Peyer's patch (tissue), 4 donors: ENCODE measurements around the gene CYSRT1.

Experiments used
- POLR2A ChIP-seq, 2 donors: fragments of 450-650 bp; IDR thresholded peaks; one replicate each; pipeline ENCODE4 v1.5.1; 2017; ENCODE audit warnings: antibody characterized with exemption in 2 of 2, mild to moderate bottlenecking in 2 of 2, moderate library complexity in 2 of 2
- TF ChIP-seq, protein P1 (sequence below), 6 experiments: fragments of 450-650 bp in 4 of 6; fragments of 200-600 bp in 2 of 6; sonication (generic) in 1 of 6; IDR thresholded peaks; one replicate each; pipeline ENCODE4 v1.5.1; 2017 to 2019; ENCODE audit warnings: antibody characterized with exemption in 6 of 6, mild to moderate bottlenecking in 3 of 6, moderate library complexity in 1 of 6

GRCh38 chr9:137251490-137252268 is 26.7 kb downstream of the CYSRT1 start:
- TF ChIP-seq, protein P1, sequence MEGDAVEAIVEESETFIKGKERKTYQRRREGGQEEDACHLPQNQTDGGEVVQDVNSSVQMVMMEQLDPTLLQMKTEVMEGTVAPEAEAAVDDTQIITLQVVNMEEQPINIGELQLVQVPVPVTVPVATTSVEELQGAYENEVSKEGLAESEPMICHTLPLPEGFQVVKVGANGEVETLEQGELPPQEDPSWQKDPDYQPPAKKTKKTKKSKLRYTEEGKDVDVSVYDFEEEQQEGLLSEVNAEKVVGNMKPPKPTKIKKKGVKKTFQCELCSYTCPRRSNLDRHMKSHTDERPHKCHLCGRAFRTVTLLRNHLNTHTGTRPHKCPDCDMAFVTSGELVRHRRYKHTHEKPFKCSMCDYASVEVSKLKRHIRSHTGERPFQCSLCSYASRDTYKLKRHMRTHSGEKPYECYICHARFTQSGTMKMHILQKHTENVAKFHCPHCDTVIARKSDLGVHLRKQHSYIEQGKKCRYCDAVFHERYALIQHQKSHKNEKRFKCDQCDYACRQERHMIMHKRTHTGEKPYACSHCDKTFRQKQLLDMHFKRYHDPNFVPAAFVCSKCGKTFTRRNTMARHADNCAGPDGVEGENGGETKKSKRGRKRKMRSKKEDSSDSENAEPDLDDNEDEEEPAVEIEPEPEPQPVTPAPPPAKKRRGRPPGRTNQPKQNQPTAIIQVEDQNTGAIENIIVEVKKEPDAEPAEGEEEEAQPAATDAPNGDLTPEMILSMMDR (IDR thresholded peaks at IDR 0.05), result no peak
- no peak for TF ChIP-seq POLR2A (IDR thresholded peaks at IDR 0.05)
